MM.1S (cell line): Measurements from ENCODE around the gene PARD3.

Experiments
- EZH2 ChIP-seq: fragments of 300-600 bp; sonication (generic); optimal IDR thresholded peaks from 2 replicates; pipeline ENCODE3; 2017; ENCODE audit warnings: low read depth, mild to moderate bottlenecking, antibody characterized with exemption, low read length, mixed read lengths
- EZH2phosphoT487 ChIP-seq: fragments of 300-600 bp; sonication (generic); IDR thresholded peaks from 2 replicates; pipeline ENCODE4 v1.6.1; 2018; ENCODE audit warnings: antibody characterized with exemption, low read length
- TF ChIP-seq, protein P1 (sequence below): fragments of 300-600 bp; sonication (generic); IDR thresholded peaks from 2 replicates; pipeline ENCODE4 v1.5.1; 2016; ENCODE audit warnings: antibody characterized with exemption, low read length, mixed read lengths

DNA sequence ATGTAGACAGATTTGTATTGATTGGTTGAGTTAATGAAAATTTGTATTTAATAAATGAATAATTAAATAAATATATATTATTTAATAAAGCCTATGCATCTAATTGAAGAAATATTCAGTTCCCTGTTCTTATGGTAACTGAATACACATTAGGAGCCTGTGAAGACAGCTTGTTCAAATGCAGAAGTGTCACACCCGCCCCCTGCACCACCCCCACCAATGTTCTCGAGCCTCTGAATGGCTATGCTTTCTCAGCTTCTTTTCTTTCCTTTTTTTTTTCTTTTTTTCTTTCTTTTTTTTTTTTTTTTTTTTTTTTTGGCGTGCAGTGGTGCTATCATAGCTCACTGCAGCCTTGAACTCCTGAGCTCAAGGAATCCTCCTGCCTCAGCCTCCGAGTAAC is 38.3 kb upstream of the PARD3 start:
- TF ChIP-seq, protein P1, sequence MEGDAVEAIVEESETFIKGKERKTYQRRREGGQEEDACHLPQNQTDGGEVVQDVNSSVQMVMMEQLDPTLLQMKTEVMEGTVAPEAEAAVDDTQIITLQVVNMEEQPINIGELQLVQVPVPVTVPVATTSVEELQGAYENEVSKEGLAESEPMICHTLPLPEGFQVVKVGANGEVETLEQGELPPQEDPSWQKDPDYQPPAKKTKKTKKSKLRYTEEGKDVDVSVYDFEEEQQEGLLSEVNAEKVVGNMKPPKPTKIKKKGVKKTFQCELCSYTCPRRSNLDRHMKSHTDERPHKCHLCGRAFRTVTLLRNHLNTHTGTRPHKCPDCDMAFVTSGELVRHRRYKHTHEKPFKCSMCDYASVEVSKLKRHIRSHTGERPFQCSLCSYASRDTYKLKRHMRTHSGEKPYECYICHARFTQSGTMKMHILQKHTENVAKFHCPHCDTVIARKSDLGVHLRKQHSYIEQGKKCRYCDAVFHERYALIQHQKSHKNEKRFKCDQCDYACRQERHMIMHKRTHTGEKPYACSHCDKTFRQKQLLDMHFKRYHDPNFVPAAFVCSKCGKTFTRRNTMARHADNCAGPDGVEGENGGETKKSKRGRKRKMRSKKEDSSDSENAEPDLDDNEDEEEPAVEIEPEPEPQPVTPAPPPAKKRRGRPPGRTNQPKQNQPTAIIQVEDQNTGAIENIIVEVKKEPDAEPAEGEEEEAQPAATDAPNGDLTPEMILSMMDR, result no peak
- TF ChIP-seq EZH2phosphoT487 (no peak), EZH2 (no peak)
